ENCODE data around the gene NSUN3. TPM values are rescaled to one million over a fixed set of nuclear protein-coding genes. Genes with fewer than 3 reads are reported as not detected.
"Not testable (repeated sequence)": the region's sequence is repeated elsewhere in the genome, so short reads cannot be mapped to it uniquely, and the experiment has no call there.

Gene NSUN3
- 7.2 and 11.2 TPM in 2 replicates for total RNA-seq (2014; rRNA removed; shearing (Covaris generic))

- peak; percentile 97 for DNase-seq (ENCODE audit: low read depth)
Observed at GRCh38 chr3:94062513-94063404, at the start of gene NSUN3, which contains the start of gene DHFR2. Gene NSUN3, plus strand, starts transcription at chr3:94063061. Its CDS starts 66 bp downstream, at chr3:94063127. Gene DHFR2, minus strand, starts transcription at chr3:94062916. Its CDS starts 1,405 bp downstream, at chr3:94061511.

GRCh38 chr3:94015025-94015424 lies 47.8 kb upstream of the NSUN3 start:
- no peak for DNase-seq (ENCODE audit: low read depth)

DNA sequence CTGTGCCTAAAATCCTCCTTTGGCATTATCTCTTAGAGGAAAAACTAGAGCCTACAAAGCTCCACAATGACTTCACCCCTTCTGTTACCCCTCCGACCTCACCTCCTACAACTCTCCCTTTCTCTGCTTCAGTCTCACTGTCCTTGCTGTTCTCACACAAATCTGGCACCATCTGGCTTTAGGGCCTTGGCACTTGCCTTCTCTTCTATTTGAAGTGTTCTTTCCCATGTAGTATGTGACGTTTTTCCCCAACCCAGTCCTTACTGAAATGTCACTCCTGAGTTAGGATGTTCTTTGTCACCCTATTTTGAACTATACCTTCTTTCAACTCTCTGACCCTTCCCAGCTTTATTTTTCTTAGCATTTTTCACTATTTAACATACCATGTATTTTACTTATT lies 43.2 kb upstream of the NSUN3 start:
- DNase-seq (ENCODE audit: low read depth) = no peak

DNA sequence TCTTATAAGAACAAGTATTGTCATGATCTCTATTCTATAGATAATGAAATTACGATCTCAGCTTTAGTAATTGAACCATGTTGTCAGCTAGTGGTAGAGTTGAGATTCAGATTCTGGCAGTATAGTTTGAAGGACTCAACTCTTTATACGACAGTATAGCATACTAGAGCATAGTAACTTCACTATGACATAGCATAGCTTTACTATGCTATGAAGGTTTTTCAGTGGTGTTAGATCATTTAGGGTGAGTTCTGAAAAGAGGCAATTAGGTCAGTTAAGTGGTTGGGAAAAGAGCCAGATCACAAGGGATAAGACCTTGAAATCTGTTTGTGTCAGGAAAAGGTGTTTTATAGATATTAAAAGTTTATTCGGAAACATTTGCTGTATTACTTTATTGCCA lies 42.6 kb upstream of the NSUN3 start:
- no peak for DNase-seq (ENCODE audit: low read depth)

GRCh38 chr3:94024385-94024784 lies 38.5 kb upstream of the NSUN3 start:
- DNase-seq (ENCODE audit: low read depth) = no peak

- DNase-seq (ENCODE audit: low read depth) = no peak
Observed at GRCh38 chr3:94026623-94027022, 36.2 kb upstream of the NSUN3 start.

DNA sequence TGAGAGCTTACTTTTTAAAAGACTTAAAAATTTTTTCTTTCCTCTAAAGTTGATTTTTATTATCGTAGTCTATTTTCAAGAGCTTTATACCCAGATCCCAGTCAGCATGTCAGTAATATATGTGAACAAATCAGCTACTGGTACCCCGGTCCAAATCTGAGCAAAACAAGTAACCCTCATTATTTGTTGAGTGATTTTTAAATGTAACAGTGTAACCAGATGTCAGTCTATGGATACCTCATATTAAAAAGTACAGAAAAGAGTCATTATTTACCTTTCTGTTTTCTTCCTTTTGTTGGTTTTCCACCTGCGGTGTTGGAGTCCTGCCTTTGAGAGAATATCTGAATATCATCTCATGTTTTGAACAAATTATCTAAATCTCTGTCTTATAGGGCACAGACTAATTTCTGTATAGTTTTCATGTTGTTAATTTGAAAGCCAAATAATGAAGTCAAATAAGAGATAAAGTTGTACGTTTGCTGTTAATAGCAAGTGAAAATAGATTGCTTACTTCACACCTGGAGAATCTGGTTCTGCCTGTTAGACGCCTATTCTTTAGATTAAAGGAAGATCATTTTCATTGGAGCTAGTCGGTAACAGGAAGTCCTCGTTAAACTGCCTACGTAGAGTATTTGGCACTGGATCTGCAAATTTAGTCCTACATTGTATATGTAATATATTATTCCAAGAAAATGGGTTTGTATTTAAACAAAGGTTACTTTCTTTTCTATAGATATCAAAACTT lies 34.6 kb upstream of the NSUN3 start, which contains the start of gene STX19:
Gene STX19 (minus strand): TSS at position 505 of the 745 bp plus-strand sequence. CDS start 13,328 bp downstream, outside the sequence.
- DNase-seq (ENCODE audit: low read depth) = no peak

GRCh38 chr3:94036909-94037507 lies 25.9 kb upstream of the NSUN3 start:
- peak; percentile 30 for DNase-seq (ENCODE audit: low read depth)

- DNase-seq (ENCODE audit: low read depth) = no peak
Observed at GRCh38 chr3:94043285-94043684, 19.6 kb upstream of the NSUN3 start.

GRCh38 chr3:94044100-94044936 lies 18.5 kb upstream of the NSUN3 start:
- not testable (repeated sequence) for DNase-seq (ENCODE audit: low read depth)

DNA sequence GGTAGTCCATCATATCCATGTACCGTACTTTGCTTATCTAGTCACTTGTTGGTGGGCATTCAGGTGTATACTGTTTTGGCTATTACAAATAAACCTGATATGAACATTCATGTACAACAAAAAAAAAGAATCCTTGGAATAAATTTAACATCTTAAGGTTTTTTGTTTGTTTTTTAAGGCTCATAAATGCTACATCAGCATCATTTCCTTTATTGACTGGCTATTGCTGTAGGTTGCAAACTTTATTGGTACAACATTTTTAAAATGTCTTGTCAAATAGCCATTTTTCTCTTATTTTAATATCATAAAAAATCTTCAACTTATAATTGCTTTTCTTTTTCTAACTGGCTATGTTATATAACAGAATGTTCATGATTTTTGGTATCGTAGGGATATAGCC lies 16.3 kb upstream of the NSUN3 start:
- no peak for DNase-seq (ENCODE audit: low read depth)

DNA sequence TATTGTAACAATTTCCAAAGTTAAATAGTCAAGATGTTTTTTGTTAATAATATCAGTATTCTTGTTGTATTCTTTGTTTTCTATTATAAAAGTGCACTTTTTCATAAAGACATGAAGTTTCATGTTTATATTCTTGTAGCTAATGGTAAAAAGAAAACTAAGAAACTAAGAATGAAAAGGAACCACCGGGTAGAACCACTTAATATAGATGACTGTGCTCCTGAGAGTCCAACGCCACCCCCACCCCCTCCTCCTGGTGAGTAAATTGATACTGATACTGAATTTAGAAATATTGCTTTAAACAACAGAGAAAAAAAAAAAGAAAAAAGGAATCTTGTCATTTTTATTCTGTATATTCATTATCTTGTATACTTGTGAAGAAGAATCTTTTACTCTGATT lies 13.6 kb upstream of the NSUN3 start:
- no peak for DNase-seq (ENCODE audit: low read depth)

- DNase-seq (ENCODE audit: low read depth) = no peak
Observed at GRCh38 chr3:94050546-94050945, 12.3 kb upstream of the NSUN3 start.

GRCh38 chr3:94061297-94061696 lies 1.6 kb upstream of the NSUN3 start:
- DNase-seq (ENCODE audit: low read depth) = no peak

- peak; percentile 5 for DNase-seq (ENCODE audit: low read depth)
Observed at GRCh38 chr3:94063496-94064119, 747 bp downstream of the NSUN3 start.

DNA sequence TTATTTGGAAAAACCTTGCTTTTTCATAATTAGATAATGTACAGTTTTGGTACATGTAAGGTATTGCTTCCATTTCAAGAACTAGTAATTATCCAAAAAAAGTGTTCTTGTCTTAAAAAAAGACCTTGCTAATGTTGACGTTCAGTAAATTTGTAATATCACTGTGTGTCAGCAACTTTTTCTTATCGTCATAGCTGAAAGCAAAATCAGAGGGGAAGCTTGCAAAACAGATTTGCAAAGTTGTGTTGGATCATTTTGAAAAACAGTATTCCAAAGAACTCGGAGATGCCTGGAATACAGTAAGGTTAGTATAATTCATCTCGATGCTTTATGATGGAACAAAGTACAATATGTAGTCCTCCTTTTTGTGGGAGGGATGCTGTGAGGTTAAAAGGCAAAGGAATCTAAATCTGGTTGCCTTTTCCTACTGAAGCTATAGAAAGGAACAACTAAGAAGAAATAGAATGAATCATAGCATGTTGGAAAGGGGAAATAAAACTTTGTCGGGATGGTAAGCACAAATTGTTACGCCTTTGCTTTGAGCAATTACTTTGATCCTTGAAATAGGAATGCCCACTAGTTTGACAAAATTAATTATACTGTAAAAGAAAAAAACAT lies 1.5 kb downstream of the NSUN3 start:
- DNase-seq (ENCODE audit: low read depth) = no peak

DNA sequence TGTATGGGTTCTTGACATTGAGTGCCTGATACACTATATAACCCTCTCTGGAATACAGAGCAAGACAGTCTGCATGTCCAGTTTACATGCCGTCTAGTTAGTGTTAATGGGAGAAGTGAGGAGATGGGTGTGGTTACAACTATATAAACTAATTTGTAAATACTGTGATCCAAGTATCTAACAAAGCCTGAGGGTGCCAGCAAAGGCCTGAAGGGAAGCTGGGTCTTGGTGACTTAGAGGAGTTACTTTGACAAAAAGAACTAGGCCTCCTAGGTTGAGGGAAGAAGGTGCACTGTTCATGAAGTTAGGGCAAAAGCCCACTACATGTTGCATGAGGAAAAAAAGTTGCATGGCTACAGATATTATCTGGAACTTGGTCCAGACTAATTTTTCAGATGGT lies 2.3 kb downstream of the NSUN3 start:
- no peak for DNase-seq (ENCODE audit: low read depth)

DNA sequence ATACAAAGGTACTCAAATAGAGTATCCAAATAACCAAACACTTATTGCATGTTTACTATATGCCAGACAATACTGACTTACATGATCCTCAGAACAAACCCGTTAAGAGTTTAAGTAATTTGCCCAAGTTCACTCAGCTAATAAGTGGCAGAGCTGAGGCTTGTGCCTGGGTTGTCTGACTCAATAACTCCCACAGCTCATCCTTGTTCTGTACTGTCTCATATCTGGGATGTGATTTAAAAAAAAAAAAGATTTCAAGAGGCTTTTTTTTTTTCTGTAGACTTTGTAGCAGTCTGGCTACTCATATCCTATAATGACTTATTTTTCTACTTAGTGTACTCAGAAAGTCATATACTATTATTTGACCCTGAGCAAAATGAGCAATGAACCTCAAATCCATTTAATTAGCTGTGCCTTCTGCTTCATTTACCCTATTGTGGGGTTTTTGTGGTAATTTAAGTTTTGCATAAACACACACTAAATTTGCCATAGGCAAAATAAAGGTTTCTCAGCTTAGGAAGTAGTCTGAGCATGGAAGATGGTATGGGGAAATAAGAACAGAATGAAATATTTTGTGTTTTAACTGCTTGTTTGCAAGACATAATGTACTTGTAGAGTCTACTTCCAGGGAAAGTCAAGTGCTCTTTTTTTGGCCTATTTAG lies 3.1 kb downstream of the NSUN3 start:
- DNase-seq (ENCODE audit: low read depth) = no peak
